Retina (tissue), 1 donor: ENCODE results near the gene KSR2.

Experiments used
- DNase-seq: peaks from one replicate; pipeline ENCODE4 v3.0.0-alpha.2; 2016

The KSR2 gene

DNA sequence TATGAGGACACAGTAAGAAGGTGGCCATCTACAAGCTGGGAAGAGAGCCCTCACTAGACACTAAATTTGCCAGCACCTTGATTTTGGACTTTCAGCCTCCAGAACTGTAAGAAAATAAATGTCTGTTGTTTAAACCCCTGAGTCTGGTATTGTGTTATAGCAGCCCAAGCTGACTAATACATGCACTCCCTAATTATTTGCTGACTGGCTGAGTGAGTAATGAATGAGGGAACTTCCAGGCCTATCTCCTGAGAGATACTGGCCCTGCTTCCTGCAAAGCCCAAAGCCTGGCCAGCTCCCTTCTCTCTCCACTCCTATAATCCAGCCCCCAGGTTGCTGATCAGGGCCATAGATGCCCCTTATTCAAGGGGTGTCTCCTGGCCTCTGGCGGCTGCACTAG, 487.3 kb downstream of the KSR2 start:
- no peak for DNase-seq

DNA sequence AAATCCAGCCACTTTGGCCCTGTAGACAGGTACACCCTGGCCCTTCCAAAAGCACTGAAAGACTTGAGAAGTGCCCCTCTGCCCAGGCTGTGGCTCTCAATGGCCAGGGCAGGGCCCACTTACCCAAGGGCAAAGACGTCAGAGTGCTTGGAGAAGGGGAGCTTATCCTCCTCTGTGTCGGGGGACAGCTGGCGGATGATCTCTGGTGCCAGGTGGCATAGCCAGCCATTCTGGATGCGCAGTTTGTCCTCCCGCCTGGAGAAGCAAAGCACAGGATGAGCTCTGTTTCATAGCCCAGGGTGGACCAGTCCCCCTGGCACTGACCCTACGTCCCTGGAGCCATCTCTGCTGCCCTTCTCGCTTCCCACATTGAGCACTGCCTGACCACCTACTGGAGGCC, 492.4 kb downstream of the KSR2 start:
- no peak for DNase-seq

DNA sequence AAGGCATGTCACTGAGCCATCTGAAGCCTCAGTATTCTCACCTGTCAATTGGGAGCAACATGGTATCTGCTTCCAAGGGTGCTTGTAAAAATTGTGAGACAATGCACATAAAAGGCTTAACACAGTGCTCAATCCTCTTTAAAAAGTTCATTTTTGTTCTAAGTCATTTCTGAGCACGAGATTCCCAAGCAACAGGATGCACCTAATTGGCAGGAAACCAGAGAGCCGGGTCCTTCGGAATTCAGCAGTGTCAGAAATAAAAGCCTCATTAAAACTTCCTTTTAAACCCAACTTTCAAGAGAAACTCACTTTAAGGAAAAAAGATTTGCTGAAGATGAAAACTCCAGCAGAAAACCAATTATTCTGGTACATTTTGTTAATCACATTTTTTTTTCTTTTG, 494.9 kb downstream of the KSR2 start:
- no peak for DNase-seq

DNA sequence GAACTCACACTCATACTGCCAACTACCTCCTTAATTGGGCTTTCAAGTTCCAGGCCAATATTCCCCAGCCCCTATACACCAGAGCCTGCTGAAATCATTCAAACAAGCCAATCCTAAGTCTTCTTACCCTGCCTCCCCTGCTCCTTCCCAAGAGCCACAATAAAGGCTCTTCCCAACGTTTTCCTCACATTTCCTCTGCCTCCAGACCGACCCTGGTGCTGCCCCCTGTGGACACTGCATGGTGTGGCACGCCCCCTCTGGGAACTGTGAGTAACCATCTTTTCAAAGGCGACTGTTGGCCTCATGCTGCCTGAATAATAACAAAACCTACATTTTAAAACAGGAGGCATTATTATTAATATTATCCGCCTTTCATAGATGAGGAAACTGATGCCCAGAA, 495.8 kb downstream of the KSR2 start:
- DNase-seq: no peak

DNA sequence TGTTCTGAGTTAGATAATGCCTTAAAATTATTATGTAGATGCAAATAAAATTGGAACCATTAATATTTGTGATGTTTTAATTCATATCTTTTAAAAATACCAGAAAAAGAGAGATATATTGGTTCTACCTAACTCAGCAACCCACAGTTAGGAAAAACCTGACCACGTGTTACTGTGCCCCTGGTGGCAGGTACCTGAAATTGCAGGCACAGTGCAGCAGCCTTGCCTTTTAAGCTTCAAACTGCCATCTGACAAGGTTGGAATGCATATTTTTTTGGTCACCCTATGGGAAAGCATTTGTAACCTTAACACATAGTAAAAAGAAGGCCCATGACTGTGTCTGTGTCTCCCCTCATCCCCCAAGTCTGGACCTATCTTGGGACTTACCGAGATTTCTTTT, 498.0 kb downstream of the KSR2 start:
- no peak for DNase-seq

DNA sequence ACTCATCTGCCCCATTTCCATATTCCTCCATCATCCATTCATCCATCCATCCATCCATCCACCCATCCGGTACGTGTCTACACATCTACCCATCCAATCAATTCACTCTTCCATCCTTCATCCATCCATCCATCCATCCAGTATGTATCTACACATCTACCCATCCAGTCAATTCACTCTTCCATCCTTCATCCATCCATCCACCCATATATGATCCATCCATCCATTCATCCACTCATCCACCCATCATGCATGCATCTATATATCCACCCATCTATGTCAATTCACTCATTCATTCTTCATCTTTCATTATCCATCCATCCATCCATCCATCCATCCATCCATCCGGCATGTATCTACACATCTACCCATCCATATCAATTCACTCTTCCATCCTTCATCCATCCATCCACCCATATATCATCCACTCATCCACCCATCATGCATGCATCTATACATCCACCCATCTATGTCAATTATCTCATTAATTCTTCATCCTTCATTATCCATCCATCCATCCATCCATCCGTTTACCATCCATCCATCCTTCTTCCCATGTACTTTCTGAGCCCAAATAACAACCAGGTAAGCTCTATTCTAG, 498.8 kb downstream of the KSR2 start:
- DNase-seq: no peak

DNA sequence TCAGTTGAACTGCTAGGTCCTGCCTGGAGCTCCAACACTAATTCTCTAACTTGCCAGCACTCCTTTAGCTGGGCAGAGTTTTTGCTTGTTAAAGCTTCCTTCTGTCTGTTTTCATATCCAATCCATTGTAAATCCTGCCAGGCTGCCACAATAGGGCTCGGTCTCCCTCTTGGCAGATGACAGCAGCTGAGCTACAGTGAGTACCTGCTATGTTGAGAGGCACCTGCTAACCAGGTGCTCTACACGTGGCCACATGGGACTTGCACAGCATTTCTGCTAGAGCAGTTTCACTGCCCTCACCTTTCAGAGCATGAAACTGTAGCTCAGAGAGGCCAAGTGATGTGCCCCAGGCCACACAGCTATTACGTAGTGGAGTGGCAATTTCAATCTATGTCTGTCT, 500.8 kb downstream of the KSR2 start:
- no peak for DNase-seq

DNA sequence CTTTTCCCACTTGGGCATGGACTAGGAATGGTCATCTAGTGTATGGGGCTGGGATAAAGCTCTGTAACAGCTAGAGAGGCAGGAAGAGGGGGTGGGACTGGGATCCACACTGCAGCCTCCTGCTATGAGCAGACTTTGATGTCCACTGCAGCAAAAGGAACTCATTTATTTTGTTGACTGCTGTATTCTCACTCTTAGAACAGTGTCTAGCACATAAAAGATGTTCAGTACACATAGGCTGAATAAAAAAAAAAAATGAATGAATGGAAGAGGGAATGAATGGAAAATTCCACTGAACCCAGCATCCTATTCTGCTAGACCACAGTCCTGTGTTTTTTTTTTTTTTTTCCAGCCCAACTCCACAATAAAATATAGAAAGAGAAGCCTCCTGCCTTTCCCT, 501.2 kb downstream of the KSR2 start:
- DNase-seq: no peak

DNA sequence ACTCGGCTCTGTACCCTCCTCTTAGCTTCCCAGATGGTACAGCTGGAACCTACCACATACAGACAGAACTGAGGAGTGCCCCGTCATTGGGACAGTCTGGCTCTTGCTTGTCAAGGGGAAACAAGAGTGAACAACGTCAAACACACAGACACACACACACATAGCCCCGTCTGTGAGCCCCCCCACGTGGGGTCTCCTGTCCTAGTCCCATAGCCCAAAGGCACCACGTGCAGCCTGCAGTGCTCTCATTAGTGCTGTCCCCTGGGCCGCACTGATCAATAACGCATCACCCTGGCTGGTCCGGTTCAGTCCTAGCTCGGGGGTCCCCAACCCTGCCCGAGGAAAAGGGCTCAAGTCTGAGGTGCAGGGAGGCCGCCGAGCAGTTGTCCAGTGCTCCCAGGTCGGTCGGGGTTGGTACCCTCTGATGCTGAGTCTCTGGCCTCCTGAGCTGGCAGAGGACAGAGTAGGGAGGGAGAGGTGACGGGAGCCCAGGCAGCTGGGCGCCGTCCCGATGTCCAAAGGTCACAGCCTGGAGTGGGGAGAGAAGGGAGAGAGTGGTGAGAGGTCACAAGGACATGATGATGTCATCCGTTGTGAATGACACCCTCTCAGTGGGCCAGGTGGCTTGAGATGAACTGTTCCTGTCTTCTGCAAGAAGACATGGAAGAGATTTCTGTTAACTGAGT, 502.0 kb downstream of the KSR2 start:
- DNase-seq: no peak

DNA sequence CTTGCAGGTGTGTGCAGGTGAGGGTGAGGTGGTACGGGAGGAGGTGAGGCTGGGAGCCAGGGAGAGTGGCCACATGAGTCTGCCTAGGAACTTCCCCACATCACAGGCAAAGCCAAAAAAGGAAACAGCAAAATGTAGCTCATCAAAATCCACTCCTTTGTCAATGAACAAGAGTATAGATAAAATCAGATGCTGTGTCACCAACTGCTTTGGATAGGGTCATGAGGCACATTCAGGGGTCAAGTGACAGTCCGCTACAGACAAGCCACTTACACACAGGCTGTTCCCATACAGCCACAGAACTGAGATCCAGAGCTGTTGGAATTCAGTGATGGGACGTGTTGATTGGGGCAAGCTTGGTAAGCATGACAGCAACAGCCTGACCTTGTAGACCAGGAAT, 507.1 kb downstream of the KSR2 start:
- DNase-seq: no peak

DNA sequence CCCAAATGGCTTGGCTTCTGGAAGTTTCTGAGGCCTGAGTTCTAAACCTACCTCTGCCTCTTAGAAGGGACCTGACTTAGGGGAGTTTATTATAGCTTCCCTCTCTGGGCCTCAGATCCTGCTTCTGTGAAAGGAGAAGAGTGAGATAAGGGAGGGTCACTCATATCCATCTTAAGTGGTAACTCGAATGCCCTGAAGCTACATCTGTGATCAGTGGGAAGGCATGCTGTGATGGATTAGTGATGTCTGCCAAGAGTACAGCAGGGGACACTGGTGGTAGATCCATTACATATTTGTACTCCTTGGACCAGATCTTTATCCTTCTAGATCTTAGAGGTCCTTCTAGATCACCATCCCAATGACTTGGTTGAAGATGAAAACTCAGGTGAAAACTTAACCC, 509.6 kb downstream of the KSR2 start:
- no peak for DNase-seq

DNA sequence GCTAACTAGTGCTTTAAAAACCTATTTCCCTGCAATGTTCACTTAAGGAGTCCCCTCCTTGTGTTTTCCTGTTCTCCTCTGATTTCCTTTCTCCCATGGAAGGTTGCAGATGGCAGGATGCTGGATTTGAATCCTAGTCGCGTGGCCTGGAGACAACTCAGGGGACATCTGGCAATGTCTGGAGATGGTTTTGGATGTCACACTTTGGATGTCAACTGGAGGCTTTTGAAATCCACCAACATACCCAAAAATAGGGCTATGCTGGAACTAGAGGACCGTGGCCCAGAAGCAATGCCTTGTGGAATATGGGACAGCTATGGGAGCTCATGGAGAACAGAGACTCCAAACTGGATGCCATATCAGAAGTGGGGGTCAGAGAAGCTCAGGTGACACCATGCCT, 511.6 kb downstream of the KSR2 start:
- no peak for DNase-seq

DNA sequence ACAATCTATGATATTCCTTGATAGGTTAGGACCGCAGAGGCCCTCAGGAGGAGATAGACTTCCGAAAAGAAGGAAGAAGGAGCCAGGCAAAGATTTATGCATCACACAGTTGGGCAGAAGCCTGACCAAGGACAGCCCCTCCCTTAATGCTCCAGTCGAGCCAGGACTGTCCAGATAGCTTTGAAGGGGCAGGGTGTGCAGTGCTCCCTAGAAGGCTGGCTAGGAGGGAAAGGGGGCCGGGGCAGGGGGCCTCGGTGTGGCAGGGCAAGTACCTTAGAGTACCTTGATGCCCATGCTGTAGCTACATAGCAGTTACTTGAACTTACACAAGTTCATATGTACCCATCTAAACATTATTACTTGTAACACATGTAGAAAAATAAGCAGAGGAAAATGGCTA, 512.7 kb downstream of the KSR2 start:
- DNase-seq: no peak

DNA sequence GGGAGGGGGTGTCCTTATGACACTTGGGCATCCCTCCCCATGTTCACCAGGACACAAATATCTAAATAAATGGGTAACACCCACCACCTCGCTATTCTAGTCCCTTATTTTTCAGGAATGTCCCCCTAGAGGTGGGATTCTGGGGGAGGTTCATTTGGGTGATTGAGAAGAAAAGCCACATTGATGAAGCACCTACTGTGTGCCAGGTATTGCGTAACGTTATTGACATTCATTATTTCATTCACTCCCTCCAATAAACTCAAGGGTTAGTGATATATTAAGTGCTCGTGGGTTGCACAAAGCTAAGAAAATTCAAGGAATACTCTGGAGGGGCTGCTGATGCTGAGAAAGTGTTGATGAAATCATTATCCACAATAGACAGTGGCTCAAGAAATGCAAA, 514.8 kb downstream of the KSR2 start:
- no peak for DNase-seq

DNA sequence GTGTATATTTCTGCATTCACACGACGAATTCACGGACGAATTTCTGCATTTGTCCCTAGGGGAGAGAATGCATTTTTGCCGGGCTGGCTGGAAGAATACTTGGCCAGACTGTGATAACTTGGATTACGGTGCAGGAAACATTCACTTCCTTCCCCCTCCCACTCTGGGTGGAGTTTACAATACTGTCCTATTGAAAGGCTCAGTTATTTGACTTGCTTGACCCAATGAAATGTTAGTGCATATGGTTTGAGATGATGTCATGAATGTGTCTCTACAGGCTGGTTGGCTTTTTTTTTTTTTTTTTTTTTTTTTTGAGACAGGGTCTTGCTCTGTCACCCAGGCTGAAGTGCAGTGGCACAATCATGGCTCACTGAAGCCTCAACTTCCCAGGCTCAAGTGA, 516.7 kb downstream of the KSR2 start:
- no peak for DNase-seq

DNA sequence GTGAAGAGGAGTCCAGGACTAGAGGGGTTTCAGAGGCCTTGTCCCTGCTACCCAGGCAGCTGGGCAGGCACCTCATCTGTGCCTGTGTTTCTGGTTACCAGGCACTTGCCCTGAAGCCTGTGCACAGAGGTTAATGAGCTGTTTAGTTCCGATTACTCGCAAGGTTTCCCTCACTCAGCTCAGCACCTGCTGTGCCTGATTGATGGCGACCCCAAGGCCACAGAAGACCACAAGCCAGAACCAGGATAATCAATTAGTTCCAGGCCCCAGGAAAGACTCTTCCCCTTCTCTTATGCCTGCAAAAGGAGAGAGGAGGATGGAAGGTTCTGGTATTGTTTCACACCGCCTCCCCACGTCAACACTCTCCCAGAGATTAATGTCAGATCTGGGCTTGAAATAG, 518.6 kb downstream of the KSR2 start:
- no peak for DNase-seq

DNA sequence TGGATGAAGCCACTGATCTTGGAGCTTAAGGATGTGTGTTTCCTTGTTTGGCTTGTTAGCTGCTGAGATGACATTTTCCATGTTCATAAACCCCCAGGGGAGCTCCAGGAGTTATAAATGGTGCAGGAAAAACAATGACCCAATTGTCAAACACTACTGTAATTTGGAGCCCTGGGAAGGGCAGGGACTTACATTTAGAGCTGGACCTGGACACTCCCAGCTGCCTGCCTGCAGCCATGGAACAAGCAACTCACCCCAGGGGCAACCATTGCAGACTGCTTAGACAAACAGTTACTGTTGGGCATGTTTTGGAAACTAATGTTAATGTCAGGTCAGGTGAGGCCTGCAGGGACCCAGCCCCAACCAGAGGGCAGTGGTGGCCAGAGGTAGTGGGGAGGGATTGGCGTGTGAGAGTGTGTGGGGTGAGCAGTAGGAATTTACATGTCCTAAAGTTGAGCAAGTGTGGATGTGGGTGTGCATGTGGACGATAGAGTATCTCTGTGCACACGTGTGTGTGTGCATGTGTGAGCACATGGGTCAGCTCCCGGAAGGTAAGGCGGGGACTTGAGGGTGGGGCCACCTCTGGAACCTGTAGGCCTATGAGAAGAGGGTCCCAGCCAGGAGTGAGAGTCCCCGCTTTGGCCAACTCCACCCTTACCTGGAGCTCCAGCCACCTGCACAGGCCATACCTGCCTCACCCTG, 521.0 kb downstream of the KSR2 start:
- no peak for DNase-seq

DNA sequence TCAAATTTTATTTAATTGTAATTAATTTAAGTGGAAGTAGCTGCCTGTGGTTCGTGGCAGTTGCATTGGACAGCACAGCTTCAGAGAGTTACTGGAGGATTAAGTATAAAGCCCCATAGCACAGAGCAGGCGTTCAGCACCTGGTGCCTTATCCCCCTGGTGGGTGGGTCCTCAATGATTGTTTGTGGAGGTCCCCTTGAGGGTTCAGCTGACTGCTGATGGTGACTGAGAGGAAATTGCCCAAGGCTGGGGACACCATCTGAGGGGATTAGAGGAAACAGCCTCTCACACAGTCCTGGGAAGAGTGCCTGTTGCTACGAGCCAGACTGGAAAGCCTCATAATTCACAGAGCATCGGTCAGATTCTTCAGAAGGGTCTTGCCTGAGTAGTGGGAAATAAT, 524.0 kb downstream of the KSR2 start:
- no peak for DNase-seq

DNA sequence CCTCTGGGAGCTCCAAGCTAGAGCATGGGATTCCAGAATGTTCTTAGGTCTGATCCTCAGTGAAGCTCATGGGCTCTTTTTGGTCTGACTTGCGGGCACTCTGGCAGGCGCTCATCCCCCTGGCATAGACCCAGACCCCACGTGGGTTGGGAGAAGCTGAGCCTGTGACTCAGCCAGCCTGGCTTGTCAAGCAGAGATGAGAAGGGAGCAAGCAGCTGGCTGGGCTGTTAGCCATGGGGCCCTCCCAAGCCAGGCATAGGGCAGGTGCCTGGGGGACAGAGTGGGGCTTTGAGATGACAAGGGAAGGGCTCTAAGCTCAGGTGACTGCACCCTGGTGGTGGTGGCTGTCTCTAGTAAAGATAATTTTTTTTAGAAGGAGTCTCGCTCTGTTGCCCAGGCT, 527.0 kb downstream of the KSR2 start:
- DNase-seq: no peak

DNA sequence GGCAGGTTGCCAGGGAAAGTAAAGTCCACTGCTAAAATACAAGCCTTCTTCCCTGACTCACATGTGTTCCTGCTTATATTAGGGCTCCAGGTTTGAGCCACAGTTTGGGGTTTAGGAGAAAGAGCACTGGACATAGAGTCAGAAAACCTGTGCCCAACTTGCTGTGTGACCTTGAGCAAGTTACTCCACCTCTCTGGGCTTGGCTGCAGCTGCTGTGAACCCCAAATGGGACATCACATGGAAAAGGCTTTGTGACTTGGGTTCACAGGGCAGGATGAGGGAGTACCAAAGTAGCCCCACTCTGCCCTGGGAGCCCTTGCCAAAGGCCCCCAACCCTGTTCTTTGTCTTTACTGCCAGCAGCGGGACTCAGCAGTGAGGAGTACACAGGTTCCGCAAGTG, 528.4 kb downstream of the KSR2 start:
- no peak for DNase-seq

DNA sequence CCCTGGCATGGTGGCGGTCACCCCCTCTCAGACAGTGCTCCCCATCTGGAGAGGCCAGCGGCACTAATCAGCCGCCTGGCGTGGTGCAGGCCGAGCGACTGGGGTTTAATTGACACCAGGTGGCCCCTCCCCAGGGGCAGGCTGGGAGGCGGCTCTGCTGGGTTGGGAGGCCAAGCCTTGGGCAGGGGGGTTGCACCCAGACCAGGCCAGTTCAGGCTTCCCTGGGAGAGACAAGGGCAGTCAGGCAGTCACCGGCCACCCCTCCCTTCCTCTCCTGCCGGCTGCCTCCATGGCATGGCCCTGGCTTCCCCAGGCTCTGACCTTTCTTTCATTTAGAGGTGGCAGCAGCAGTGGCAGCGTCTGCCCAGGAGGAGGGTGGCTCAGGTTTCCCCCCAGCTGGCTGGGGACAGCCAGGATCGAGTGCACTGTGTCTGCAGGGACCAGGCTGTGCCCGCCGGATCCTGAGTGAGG, 529.2 kb downstream of the KSR2 start:
- peak; percentile 50 for DNase-seq

DNA sequence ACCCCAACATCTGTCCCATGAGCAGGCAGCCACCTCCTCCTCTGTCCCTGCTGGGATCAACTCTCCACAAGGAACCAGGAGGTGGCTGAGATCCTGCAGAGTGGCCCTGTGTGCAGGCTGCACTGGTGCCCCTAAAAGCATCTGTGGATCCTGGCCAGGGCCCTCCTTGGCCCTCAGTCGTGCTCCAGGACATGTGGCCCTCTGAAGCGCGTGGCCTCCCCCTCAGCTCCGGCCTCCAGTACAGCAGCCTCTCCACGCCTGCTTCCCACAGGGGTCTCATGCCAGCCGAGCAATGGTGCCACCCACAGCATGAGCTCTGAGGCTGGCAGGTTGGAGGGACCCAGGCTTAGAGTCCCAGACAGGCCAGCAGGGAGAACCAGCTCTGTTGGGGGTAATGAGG, 530.0 kb downstream of the KSR2 start:
- DNase-seq: no peak

DNA sequence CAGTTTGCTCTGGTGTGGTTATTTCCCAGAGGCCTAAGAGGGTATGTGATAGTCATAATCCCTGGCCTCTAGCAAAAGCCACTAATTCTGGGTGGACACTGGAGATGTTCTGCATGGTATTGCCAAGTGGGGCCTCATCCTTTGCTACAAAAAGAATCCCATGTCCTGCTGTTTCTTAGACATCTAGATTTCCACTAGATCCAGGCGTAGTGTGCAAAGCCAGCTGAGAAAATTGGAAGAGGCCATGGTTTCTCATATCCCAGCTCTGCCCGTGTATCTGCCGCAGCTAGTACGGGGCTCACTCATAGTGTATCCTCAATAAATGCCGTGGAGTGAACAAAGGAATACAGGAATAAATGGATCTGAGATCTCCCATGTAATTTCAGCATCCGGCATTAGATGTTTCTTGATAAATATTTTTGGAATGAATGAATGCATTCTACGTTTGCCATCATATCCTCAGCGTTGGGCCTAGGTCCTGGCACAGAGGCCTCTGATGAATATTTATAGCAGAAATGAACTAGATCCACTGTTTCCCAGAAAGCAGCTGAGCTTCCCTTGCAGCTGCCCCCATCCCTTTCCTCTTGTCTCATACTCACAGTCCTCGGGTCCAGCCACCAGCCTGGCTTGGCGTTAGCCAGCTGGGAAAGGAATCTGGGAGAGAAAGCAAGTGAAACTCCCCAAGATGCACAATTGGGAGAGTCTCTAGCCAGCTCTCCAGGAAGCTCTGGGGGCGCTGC, 531.1 kb downstream of the KSR2 start:
- DNase-seq: no peak

DNA sequence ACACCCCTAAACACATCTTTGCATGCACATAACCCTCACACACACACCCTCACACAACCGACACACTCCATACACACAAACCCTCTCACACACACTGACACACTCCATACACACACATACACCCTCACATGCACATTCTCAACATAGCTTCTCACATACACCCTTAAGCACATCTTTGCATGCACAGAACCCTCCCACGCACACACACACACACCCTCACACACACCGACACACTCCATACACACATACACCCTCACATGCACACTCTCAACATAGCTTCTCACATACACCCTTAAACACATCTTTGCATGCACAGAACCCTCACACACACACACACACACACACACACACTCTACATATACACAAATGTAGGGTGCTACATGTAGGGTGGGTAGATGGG, 534.9 kb downstream of the KSR2 start:
- DNase-seq: no peak
